Fibroblast of lung (primary cell): ENCODE data around the gene TBRG4. TPM values are rescaled to one million over a fixed set of nuclear protein-coding genes. Genes with fewer than 3 reads are reported as not detected.

Experiments used
- DNase-seq, 2 donors: peaks; one replicate each; pipeline versions ENCODE4 v3.0.0 to v3.0.0-alpha.2; 2010; ENCODE audit warnings: low read depth in 2 of 2
- H2AFZ ChIP-seq: 2 replicates; pipeline ENCODE4 v1.5.1; 2012; ENCODE audit warnings: low read length, control low read depth, inconsistent platforms
- H3K27ac ChIP-seq: 2 replicates; pipeline ENCODE4 v1.5.1; 2011; ENCODE audit warnings: low read length, control low read depth; ENCODE audit not compliant: insufficient read depth
- H3K27me3 ChIP-seq: 2 replicates; pipeline ENCODE4 v1.5.1; 2011; ENCODE audit warnings: mild to moderate bottlenecking, low read length; ENCODE audit not compliant: control insufficient read depth, insufficient read depth
- H3K36me3 ChIP-seq: 2 replicates; pipeline ENCODE4 v1.5.1; 2011; ENCODE audit warnings: low read length; ENCODE audit not compliant: control insufficient read depth, insufficient read depth
- H3K4me1 ChIP-seq: 2 replicates; pipeline ENCODE4 v1.5.1; 2011; ENCODE audit warnings: low read length; ENCODE audit not compliant: control insufficient read depth, insufficient read depth; ENCODE audit errors: extremely low read depth
- H3K4me2 ChIP-seq: 2 replicates; pipeline ENCODE4 v1.5.1; 2011; ENCODE audit warnings: low read length, control low read depth; ENCODE audit not compliant: insufficient read depth; ENCODE audit errors: extremely low read depth
- H3K4me3 ChIP-seq, 4 experiments: fragments of 200-600 bp in 1 of 4; sonication (generic) in 1 of 4; replicated peaks in 1 of 4; 2 replicates each; pipeline ENCODE4 v1.5.1; 2011 to 2016; ENCODE audit warnings: low read length in 4 of 4, low read depth in 3 of 4, mild to moderate bottlenecking in 3 of 4, control low read depth in 2 of 4, inconsistent platforms in 1 of 4, mixed read lengths in 1 of 4; ENCODE audit not compliant: insufficient read depth in 1 of 4; ENCODE audit errors: control extremely low read depth in 1 of 4
- H3K79me2 ChIP-seq: 2 replicates; pipeline ENCODE4 v1.5.1; 2012; ENCODE audit warnings: mild to moderate bottlenecking, low read length, inconsistent platforms; ENCODE audit not compliant: control insufficient read depth, insufficient read depth
- H3K9ac ChIP-seq: 2 replicates; pipeline ENCODE4 v1.5.1; 2011; ENCODE audit warnings: mild to moderate bottlenecking, low read length, control low read depth; ENCODE audit not compliant: insufficient read depth
- H3K9me3 ChIP-seq: 2 replicates; pipeline ENCODE4 v1.5.1; 2012; ENCODE audit warnings: low read depth, low read length; ENCODE audit not compliant: control insufficient read depth, insufficient read depth
- H4K20me1 ChIP-seq: 2 replicates; pipeline ENCODE4 v1.5.1; 2011; ENCODE audit warnings: low read length; ENCODE audit not compliant: control insufficient read depth, insufficient read depth; ENCODE audit errors: extremely low read depth
- CTCF ChIP-seq, 2 donors: IDR thresholded peaks in 1 of 2; conservative IDR thresholded peaks in 1 of 2; 1 replicate in 1 of 2; 2 replicates in 1 of 2; pipeline ENCODE4 v1.5.1; 2011 to 2012; ENCODE audit warnings: low read length in 2 of 2, control low read depth in 1 of 2, inconsistent platforms in 1 of 2, low read depth in 1 of 2, mild to moderate bottlenecking in 1 of 2
- EZH2 ChIP-seq: IDR thresholded peaks from 2 replicates; pipeline ENCODE4 v1.5.1; 2012; ENCODE audit warnings: low read length, control low read depth, mild to moderate bottlenecking; ENCODE audit errors: missing control alignments
- polyA plus RNA-seq, 2 donors: library from polyadenylated mRNA; depleted of rRNA in 1 of 2; stranded (reverse) in 1 of 2; unstranded in 1 of 2; fragments of >200 nt; gene quantifications; 2 replicates each; pipeline ENCODE4 v1.2.1, GENCODE V29; 2011 to 2012; ENCODE audit warnings: missing spikeins in 1 of 2
- total RNA-seq: library from RNA; depleted of rRNA; stranded (reverse); fragments of >200 nt; gene quantifications from 2 replicates; pipeline ENCODE4 v1.2.1, GENCODE V29; 2014

The TBRG4 gene
- total and polyA plus RNA-seq, 2 donors (not counting 1 experiment from before 2014, with no cell fraction given), result 27.4 to 52.2 TPM

DNA sequence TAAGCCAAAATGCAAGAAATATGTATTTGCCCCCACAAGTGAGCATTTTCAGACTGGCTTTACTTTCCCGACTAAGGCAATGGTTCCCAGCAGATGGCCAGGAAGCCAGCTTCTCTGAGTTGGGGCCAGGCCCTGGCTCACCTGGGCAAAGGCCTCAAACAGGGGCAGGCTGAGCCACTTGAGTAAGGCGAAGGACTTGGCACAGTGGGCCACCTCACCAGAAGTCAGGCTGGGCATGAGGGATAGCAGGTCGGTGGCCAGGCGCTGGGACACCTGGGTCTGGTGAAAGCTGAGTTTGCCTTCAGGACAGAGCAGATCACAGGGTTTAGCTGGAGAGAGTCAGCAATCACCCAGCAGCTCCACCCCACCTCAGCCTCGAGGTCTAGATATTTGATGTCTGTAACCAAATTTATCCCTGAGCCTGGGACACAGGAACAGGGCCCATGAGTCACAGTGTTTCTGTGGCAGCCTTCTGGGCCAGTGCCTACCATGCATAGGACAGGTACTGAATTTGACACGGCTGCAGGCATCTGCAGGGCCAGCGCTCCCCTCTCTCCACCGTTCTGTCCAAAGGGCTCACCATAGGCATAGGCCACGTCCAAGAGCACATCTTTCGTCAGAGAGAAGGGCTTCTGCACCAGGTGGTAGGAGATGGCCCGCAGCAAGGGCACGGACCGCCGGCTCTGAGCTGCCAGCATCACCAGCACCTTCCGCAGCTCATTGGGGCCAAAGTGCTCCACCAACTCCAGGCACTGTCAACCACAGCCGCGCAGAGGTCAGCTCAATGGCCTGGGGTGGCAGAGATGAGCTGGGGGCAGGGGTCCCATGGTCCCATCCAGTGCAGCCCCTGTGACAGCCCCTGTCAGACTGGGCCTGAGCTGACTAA is 7.3 kb downstream of the TBRG4 start:
- Histone ChIP-seq H3K4me3 (no peak overlapping the region), H3K4me1 (no peaks in the 10 kb centered on the region), H3K27me3 (no peaks in the 10 kb centered on the region), H2AFZ (no peak overlapping the region), H3K9me3 (no peaks in the 10 kb centered on the region), H3K27ac (no peak overlapping the region), H3K4me2 (no peak overlapping the region), H3K36me3 (peaks cover 47% of the 10 kb centered on the region), H3K9ac (no peak overlapping the region), H3K79me2 (peaks cover 27% of the 10 kb centered on the region), H4K20me1 (no peaks in the 10 kb centered on the region)
- no peak for TF ChIP-seq EZH2
- no peak for TF ChIP-seq CTCF (conservative IDR thresholded peaks at IDR 0.05 in 1 of 2, IDR thresholded peaks at IDR 0.05 in 1 of 2; ENCODE audit: low read depth in 1 of 2, low read length in 2 of 2)
- DNase-seq, result no peak

DNA sequence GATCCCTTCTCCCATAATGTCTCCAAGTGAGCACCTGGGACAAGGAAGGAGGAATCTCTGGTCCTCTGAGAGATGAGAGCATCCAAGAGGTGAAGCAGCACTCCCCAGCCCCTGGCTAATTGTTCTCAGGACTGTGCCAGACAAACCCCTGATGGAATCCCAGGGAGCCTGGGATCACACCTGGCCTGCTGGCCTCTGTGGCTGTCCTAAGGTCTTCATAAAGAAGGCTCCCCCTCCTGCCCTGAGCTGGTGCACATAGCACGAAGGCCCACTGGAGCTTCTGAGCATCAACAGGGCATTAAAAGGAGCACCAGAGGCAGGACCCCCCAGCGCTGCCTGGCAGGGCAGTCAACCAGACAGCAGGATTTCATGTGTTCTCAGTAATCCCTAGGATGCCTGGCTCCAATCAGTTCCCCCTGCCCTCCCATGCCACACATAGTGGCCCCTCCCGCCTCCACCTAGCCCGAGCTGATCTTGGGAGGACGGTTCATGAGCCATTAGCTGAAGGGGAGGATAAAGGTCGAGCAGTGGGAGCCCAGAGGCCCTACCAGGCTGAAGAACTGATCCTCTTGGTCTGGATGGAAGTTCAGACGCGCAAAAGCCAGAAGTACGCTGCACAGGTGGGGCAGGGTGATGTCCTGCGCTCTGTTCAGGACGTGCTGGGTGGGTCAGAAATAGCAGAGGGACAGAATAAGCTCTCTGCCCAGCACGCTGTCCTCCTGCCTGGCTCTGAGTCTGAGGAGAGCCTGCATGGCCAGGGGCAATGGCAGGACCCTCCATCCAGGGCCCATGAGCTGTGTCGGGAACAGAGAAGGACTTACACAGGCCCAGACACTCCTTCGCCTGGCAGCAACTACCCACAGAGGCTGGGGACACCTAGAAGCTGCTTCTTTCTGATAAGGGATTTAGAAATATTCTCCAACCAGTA is 8.4 kb downstream of the TBRG4 start:
- Histone ChIP-seq H3K36me3 (peaks cover 39% of the 10 kb centered on the region), H2AFZ (no peak overlapping the region), H3K79me2 (peaks cover 16% of the 10 kb centered on the region), H3K9me3 (no peaks in the 10 kb centered on the region), H3K9ac (no peak overlapping the region), H3K27me3 (no peaks in the 10 kb centered on the region), H4K20me1 (no peaks in the 10 kb centered on the region), H3K27ac (no peak overlapping the region), H3K4me2 (no peak overlapping the region), H3K4me3 (no peak overlapping the region), H3K4me1 (no peaks in the 10 kb centered on the region)
- TF ChIP-seq CTCF (conservative IDR thresholded peaks at IDR 0.05 in 1 of 2, IDR thresholded peaks at IDR 0.05 in 1 of 2; ENCODE audit: low read depth in 1 of 2, low read length in 2 of 2) (no peak), EZH2 (no peak)
- DNase-seq, result no peak

GRCh38 chr7:45101748-45102147 is 9.7 kb downstream of the TBRG4 start:
- Histone ChIP-seq H3K9me3 (no peaks in the 10 kb centered on the region), H2AFZ (no peak overlapping the region), H3K4me3 (no peak overlapping the region), H3K9ac (no peak overlapping the region), H3K27ac (no peak overlapping the region), H4K20me1 (no peaks in the 10 kb centered on the region), H3K27me3 (no peaks in the 10 kb centered on the region), H3K79me2 (peaks cover 4% of the 10 kb centered on the region), H3K36me3 (peaks cover 38% of the 10 kb centered on the region), H3K4me2 (no peak overlapping the region), H3K4me1 (no peaks in the 10 kb centered on the region)
- TF ChIP-seq EZH2, result no peak
- no peak for TF ChIP-seq CTCF (conservative IDR thresholded peaks at IDR 0.05 in 1 of 2, IDR thresholded peaks at IDR 0.05 in 1 of 2; ENCODE audit: low read depth in 1 of 2, low read length in 2 of 2)
- no peak for DNase-seq
